HG03139 (cell line): ENCODE data around the gene NEXMIF.
"Not testable (repeated sequence)": the region's sequence is repeated elsewhere in the genome, so short reads cannot be mapped to it uniquely, and the experiment has no call there.

Experiments used
- ATAC-seq: cut with Tn5 transposase; IDR thresholded peaks from one replicate; pipeline ENCODE4 v1.9.1; 2021; ENCODE audit not compliant: unreplicated experiment

The NEXMIF gene

GRCh38 chrX:74797338-74797887 is 127.8 kb downstream of the NEXMIF start:
- no peak for ATAC-seq

GRCh38 chrX:74788545-74789086 is 136.6 kb downstream of the NEXMIF start:
- ATAC-seq, result no peak

GRCh38 chrX:74784629-74785028 is 140.6 kb downstream of the NEXMIF start:
- ATAC-seq, result no peak

GRCh38 chrX:74781507-74782034 is 143.7 kb downstream of the NEXMIF start:
- ATAC-seq, result no peak

GRCh38 chrX:74779175-74779574 is 146.1 kb downstream of the NEXMIF start:
- no peak for ATAC-seq

GRCh38 chrX:74774988-74775387 is 150.3 kb downstream of the NEXMIF start:
- ATAC-seq, result no peak

GRCh38 chrX:74736450-74736849 is 188.8 kb downstream of the NEXMIF start:
- ATAC-seq, result no peak

GRCh38 chrX:74705269-74705668 is 220.0 kb downstream of the NEXMIF start:
- no peak for ATAC-seq

GRCh38 chrX:74701343-74701742 is 223.9 kb downstream of the NEXMIF start:
- ATAC-seq, result not testable (repeated sequence)

GRCh38 chrX:74684466-74684865 is 240.8 kb downstream of the NEXMIF start:
- ATAC-seq, result no peak
